H1 (cell line): ENCODE data around the gene MCCD1. TPM values are rescaled to one million over a fixed set of nuclear protein-coding genes. Genes with fewer than 3 reads are reported as not detected.

Experiments used
- FOSL1 ChIP-seq: IDR thresholded peaks from 2 replicates; pipeline ENCODE4 v1.6.1; 2011; ENCODE audit warnings: mild to moderate bottlenecking, low read depth, low read length, moderate library complexity; ENCODE audit not compliant: insufficient read depth
- RNF2 ChIP-seq: fragments of 200-900, 300-1000 bp; sonication (generic); IDR thresholded peaks from 2 replicates; pipeline ENCODE4 v1.7.1; 2016; ENCODE audit warnings: borderline replicate concordance, low read depth, mild to moderate bottlenecking, antibody characterized with exemption, low read length; ENCODE audit not compliant: poor library complexity, severe bottlenecking; ENCODE audit errors: missing control alignments
- SIN3A ChIP-seq, 2 experiments: IDR thresholded peaks in 1 of 2; conservative IDR thresholded peaks in 1 of 2; 2 replicates each; pipeline ENCODE4 v1.6.1; 2011 to 2012; ENCODE audit warnings: low read length in 2 of 2, improper control_type of control experiment in 1 of 2, low read depth in 1 of 2, mild to moderate bottlenecking in 1 of 2
- TEAD4 ChIP-seq: IDR thresholded peaks from 2 replicates; pipeline ENCODE4 v1.6.1; 2012; ENCODE audit warnings: low read depth, low read length, inconsistent platforms, mixed read lengths
- polyA plus RNA-seq, 7 experiments: library from polyadenylated mRNA; depleted of rRNA in 3 of 7; stranded (reverse) in 5 of 7; unstranded in 2 of 7; fragments of >200 nt in 5 of 7; fragments of 200-250 nt in 2 of 7; gene quantifications; 1 replicate in 5 of 7; 2 replicates in 1 of 7; 4 replicates in 1 of 7; pipeline versions ENCODE4 v1.2.1 to v1.2.3, GENCODE V29; 2011 to 2013; ENCODE audit warnings: missing spikeins in 2 of 7, mixed read lengths in 2 of 7
- total RNA-seq: library from RNA; stranded (reverse); fragmentation: NEBNext Ultra II Directional; extraction: Animal tissue kit (Norgen Biotek cat#: 25700); gene quantifications from 2 replicates; pipeline ENCODE4 v1.2.1, GENCODE V29; 2021

MCCD1 gene
- total and polyA plus RNA-seq, 2 of the 8 experiments (the other 6 are each of a cell fraction or from before 2014, with no cell fraction given) = not detected

- TF ChIP-seq TEAD4 (no peak), FOSL1 (no peak), RNF2 (no peak), SIN3A (conservative IDR thresholded peaks at IDR 0.05 in 1 of 2, IDR thresholded peaks at IDR 0.05 in 1 of 2; ENCODE audit: low read depth in 1 of 2, low read length in 2 of 2) (no peak)
These were observed 39.0 kb downstream of the MCCD1 start (continued) for GRCh38 chr6:31567531-31568370.
